Measurements from ENCODE around the gene CD59.

Gene CD59

GRCh38 chr11:33741806-33742205 is 5.6 kb upstream of the CD59 start:
- H3K36me3 ChIP-seq (ENCODE audit: insufficient read depth, low read length): peaks cover 13% of the 10 kb centered on the region
- H3K4me3 ChIP-seq (ENCODE audit: low read depth in 1 of 2, low read length in 2 of 2): no peak overlapping the region
- no peak for TF ChIP-seq EZH2 (IDR thresholded peaks at IDR 0.05; ENCODE audit: borderline replicate concordance, low read depth, low read length, severe bottlenecking)
- TF ChIP-seq CTCF (IDR thresholded peaks at IDR 0.05; ENCODE audit: borderline replicate concordance, extremely low read depth, low read length, poor library complexity, severe bottlenecking): no peak
- no peaks in the 10 kb centered on the region; the same call in 1 of the 2 replicates for H3K4me1 ChIP-seq (ENCODE audit: insufficient read depth, low read length)
- no peak overlapping the region for H3K27ac ChIP-seq (ENCODE audit: low read length)
- no peaks in the 10 kb centered on the region for H3K79me2 ChIP-seq (ENCODE audit: insufficient read depth, low read length)
- H3K9ac ChIP-seq (ENCODE audit: low read depth, low read length): no peak overlapping the region
- no peak overlapping the region for H2AFZ ChIP-seq (ENCODE audit: low read depth, low read length)
- no peak overlapping the region for H3K4me2 ChIP-seq (ENCODE audit: insufficient read depth, low read length)
- no peaks in the 10 kb centered on the region for H3K9me3 ChIP-seq (ENCODE audit: insufficient read depth, low read length, severe bottlenecking)
- ATAC-seq (ENCODE audit: insufficient read depth, low read depth) (no peak), DNase-seq (no peak)
- peaks cover 3% of the 10 kb centered on the region for H3K27me3 ChIP-seq (ENCODE audit: insufficient read depth, low read length, poor library complexity)
- H4K20me1 ChIP-seq (ENCODE audit: insufficient read depth, low read length): no peaks in the 10 kb centered on the region

GRCh38 chr11:33737362-33737821 is 1.2 kb upstream of the CD59 start:
- Histone ChIP-seq H3K36me3 (ENCODE audit: insufficient read depth, low read length) (no peaks in the 10 kb centered on the region), H4K20me1 (ENCODE audit: insufficient read depth, low read length) (no peaks in the 10 kb centered on the region), H3K9me3 (ENCODE audit: insufficient read depth, low read length, severe bottlenecking) (no peaks in the 10 kb centered on the region), H3K4me3 (ENCODE audit: low read depth in 1 of 2, low read length in 2 of 2) (no peak overlapping the region), H3K4me1 (ENCODE audit: insufficient read depth, low read length) (peaks cover 15% of the 10 kb centered on the region), H3K27ac (ENCODE audit: low read length) (no peak overlapping the region), H3K9ac (ENCODE audit: low read depth, low read length) (no peak overlapping the region), H2AFZ (ENCODE audit: low read depth, low read length) (no peak overlapping the region), H3K27me3 (ENCODE audit: insufficient read depth, low read length, poor library complexity) (peaks cover 19% of the 10 kb centered on the region), H3K79me2 (ENCODE audit: insufficient read depth, low read length) (no peaks in the 10 kb centered on the region), H3K4me2 (ENCODE audit: insufficient read depth, low read length) (no peak overlapping the region)
- ATAC-seq (ENCODE audit: insufficient read depth, low read depth) (no peak), DNase-seq (no peak)
- TF ChIP-seq EZH2 (IDR thresholded peaks at IDR 0.05; ENCODE audit: borderline replicate concordance, low read depth, low read length, severe bottlenecking) (no peak), CTCF (IDR thresholded peaks at IDR 0.05; ENCODE audit: borderline replicate concordance, extremely low read depth, low read length, poor library complexity, severe bottlenecking) (no peak)

GRCh38 chr11:33735271-33736147 is 714 bp downstream of the CD59 start:
- Histone ChIP-seq H3K4me1 (ENCODE audit: insufficient read depth, low read length) (peaks cover 15% of the 10 kb centered on the region), H4K20me1 (ENCODE audit: insufficient read depth, low read length) (no peaks in the 10 kb centered on the region), H3K36me3 (ENCODE audit: insufficient read depth, low read length) (no peaks in the 10 kb centered on the region), H3K4me3 (ENCODE audit: low read depth in 1 of 2, low read length in 2 of 2) (peak overlapping the region; percentile 30 to 58; a peak in 3 of 4 replicates), H2AFZ (ENCODE audit: low read depth, low read length) (peak overlapping the region; percentile 54), H3K9ac (ENCODE audit: low read depth, low read length) (peak overlapping the region; percentile 58), H3K79me2 (ENCODE audit: insufficient read depth, low read length) (no peaks in the 10 kb centered on the region), H3K9me3 (ENCODE audit: insufficient read depth, low read length, severe bottlenecking) (no peaks in the 10 kb centered on the region), H3K27me3 (ENCODE audit: insufficient read depth, low read length, poor library complexity) (peaks cover 19% of the 10 kb centered on the region), H3K27ac (ENCODE audit: low read length) (no peak overlapping the region), H3K4me2 (ENCODE audit: insufficient read depth, low read length) (peak overlapping the region; percentile 64)
- DNase-seq (peak; percentile 29), ATAC-seq (ENCODE audit: insufficient read depth, low read depth) (peak; percentile 52)
- TF ChIP-seq CTCF (IDR thresholded peaks at IDR 0.05; ENCODE audit: borderline replicate concordance, extremely low read depth, low read length, poor library complexity, severe bottlenecking) (no peak), EZH2 (IDR thresholded peaks at IDR 0.05; ENCODE audit: borderline replicate concordance, low read depth, low read length, severe bottlenecking) (no peak)

All from DND-41 (cell line).